ENCODE measurements around the gene MPZL3.

Gene MPZL3

DNA sequence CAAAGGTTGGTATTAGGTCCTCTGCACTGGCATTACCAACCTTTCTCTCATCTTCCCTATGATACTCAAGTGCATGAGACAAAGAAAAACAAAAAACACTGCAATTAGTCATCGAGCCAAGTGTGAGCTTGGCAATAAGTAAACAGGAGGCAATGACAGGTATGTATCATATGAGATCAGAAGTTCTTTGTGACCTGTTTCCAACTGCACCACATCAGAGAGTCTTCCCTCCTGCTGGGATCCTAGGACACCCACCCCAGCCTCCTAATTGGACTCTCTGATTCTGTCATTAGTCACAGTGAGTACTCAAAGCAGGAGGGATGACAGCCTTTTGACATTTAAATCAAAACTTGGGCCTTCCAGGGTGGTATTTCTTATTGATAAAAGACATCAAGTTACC, 19.5 kb downstream of the MPZL3 start:
- Histone ChIP-seq H3K79me2 (ENCODE audit: insufficient read depth, low read depth) (no peaks in the 10 kb centered on the region), H2AFZ (ENCODE audit: low read depth) (no peak overlapping the region), H3K4me2 (no peak overlapping the region), H3K27me3 (ENCODE audit: insufficient read depth, low read depth) (no peaks in the 10 kb centered on the region), H3K4me3 (IDR thresholded peaks at IDR 0.05; ENCODE audit: insufficient read depth, low read depth, low read length) (no peak overlapping the region), H4K20me1 (ENCODE audit: insufficient read depth) (no peaks in the 10 kb centered on the region), H3K27ac (no peak overlapping the region), H3K9ac (no peak overlapping the region), H3K36me3 (ENCODE audit: insufficient read depth) (no peaks in the 10 kb centered on the region), H3K4me1 (ENCODE audit: low read depth, poor library complexity, severe bottlenecking) (no peaks in the 10 kb centered on the region)
- TF ChIP-seq CTCF (conservative IDR thresholded peaks at IDR 0.05; ENCODE audit: low read depth, low read length) = no peak

- H3K79me2 ChIP-seq (ENCODE audit: insufficient read depth, low read depth) = no peaks in the 10 kb centered on the region
- H3K27me3 ChIP-seq (ENCODE audit: insufficient read depth, low read depth) = no peaks in the 10 kb centered on the region
- no peak overlapping the region for H2AFZ ChIP-seq (ENCODE audit: low read depth)
- no peaks in the 10 kb centered on the region for H4K20me1 ChIP-seq (ENCODE audit: insufficient read depth)
- H3K36me3 ChIP-seq (ENCODE audit: insufficient read depth) = no peaks in the 10 kb centered on the region
- no peaks in the 10 kb centered on the region for H3K4me1 ChIP-seq (ENCODE audit: low read depth, poor library complexity, severe bottlenecking)
- no peak overlapping the region for H3K4me3 ChIP-seq (IDR thresholded peaks at IDR 0.05; ENCODE audit: insufficient read depth, low read depth, low read length)
- H3K27ac ChIP-seq = no peak overlapping the region
- no peak overlapping the region for H3K4me2 ChIP-seq
- TF ChIP-seq CTCF (conservative IDR thresholded peaks at IDR 0.05; ENCODE audit: low read depth, low read length) = no peak
- no peak overlapping the region for H3K9ac ChIP-seq
Observed at GRCh38 chr11:118231461-118231860, 20.7 kb downstream of the MPZL3 start.

GRCh38 chr11:118230088-118230487, 22.1 kb downstream of the MPZL3 start:
- no peak overlapping the region for H3K4me2 ChIP-seq
- no peaks in the 10 kb centered on the region for H3K79me2 ChIP-seq (ENCODE audit: insufficient read depth, low read depth)
- H3K36me3 ChIP-seq (ENCODE audit: insufficient read depth) = no peaks in the 10 kb centered on the region
- no peaks in the 10 kb centered on the region for H4K20me1 ChIP-seq (ENCODE audit: insufficient read depth)
- H3K27ac ChIP-seq = no peak overlapping the region
- no peaks in the 10 kb centered on the region for H3K4me1 ChIP-seq (ENCODE audit: low read depth, poor library complexity, severe bottlenecking)
- H3K27me3 ChIP-seq (ENCODE audit: insufficient read depth, low read depth) = no peaks in the 10 kb centered on the region
- no peak overlapping the region for H3K4me3 ChIP-seq (IDR thresholded peaks at IDR 0.05; ENCODE audit: insufficient read depth, low read depth, low read length)
- no peak for TF ChIP-seq CTCF (conservative IDR thresholded peaks at IDR 0.05; ENCODE audit: low read depth, low read length)
- no peak overlapping the region for H2AFZ ChIP-seq (ENCODE audit: low read depth)
- no peak overlapping the region for H3K9ac ChIP-seq

GRCh38 chr11:118229274-118229847, 22.8 kb downstream of the MPZL3 start:
- no peaks in the 10 kb centered on the region for H3K36me3 ChIP-seq (ENCODE audit: insufficient read depth)
- H3K4me1 ChIP-seq (ENCODE audit: low read depth, poor library complexity, severe bottlenecking) = no peaks in the 10 kb centered on the region
- H2AFZ ChIP-seq (ENCODE audit: low read depth) = no peak overlapping the region
- no peaks in the 10 kb centered on the region for H3K27me3 ChIP-seq (ENCODE audit: insufficient read depth, low read depth)
- no peaks in the 10 kb centered on the region for H4K20me1 ChIP-seq (ENCODE audit: insufficient read depth)
- no peak for TF ChIP-seq CTCF (conservative IDR thresholded peaks at IDR 0.05; ENCODE audit: low read depth, low read length)
- no peaks in the 10 kb centered on the region for H3K79me2 ChIP-seq (ENCODE audit: insufficient read depth, low read depth)
- no peak overlapping the region for H3K27ac ChIP-seq
- H3K9ac ChIP-seq = no peak overlapping the region
- H3K4me3 ChIP-seq (IDR thresholded peaks at IDR 0.05; ENCODE audit: insufficient read depth, low read depth, low read length) = no peak overlapping the region
- H3K4me2 ChIP-seq = no peak overlapping the region

Measured in KMS-11 (cell line).